Measurements from ENCODE around the gene ZMIZ1.

Gene ZMIZ1

GRCh38 chr10:79061441-79062315 is 7.1 kb upstream of the ZMIZ1 start:
- no peak for DNase-seq (ENCODE audit: low read depth)
- no peak overlapping the region for H3K4me3 ChIP-seq (ENCODE audit: control insufficient read depth, low read depth, low read length)
- TF ChIP-seq, protein P1, sequence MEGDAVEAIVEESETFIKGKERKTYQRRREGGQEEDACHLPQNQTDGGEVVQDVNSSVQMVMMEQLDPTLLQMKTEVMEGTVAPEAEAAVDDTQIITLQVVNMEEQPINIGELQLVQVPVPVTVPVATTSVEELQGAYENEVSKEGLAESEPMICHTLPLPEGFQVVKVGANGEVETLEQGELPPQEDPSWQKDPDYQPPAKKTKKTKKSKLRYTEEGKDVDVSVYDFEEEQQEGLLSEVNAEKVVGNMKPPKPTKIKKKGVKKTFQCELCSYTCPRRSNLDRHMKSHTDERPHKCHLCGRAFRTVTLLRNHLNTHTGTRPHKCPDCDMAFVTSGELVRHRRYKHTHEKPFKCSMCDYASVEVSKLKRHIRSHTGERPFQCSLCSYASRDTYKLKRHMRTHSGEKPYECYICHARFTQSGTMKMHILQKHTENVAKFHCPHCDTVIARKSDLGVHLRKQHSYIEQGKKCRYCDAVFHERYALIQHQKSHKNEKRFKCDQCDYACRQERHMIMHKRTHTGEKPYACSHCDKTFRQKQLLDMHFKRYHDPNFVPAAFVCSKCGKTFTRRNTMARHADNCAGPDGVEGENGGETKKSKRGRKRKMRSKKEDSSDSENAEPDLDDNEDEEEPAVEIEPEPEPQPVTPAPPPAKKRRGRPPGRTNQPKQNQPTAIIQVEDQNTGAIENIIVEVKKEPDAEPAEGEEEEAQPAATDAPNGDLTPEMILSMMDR (conservative IDR thresholded peaks at IDR 0.05; ENCODE audit: control insufficient read depth, insufficient read depth, low read depth, low read length): no peak

DNA sequence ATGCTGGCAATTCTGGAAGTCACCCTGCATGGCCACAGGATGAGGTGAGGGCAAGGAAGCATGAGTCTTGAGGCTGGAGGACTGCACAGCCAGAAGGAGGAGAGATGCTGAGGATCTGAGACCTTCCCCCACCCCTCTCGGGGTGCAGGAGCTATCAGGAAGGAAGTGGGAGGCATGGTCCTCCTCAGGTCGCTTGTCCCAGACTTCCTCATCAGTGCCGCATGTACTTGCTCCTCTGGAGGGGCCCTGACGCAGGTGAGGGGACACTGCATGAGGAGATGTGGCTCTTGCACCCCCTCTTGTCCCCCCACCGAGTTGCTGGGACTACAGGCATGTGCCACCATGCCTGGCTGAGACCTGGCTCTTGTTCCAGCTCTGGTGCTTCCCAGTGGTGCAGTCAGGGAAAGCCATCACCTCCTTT is 5.7 kb upstream of the ZMIZ1 start:
- TF ChIP-seq, protein P1 (conservative IDR thresholded peaks at IDR 0.05; ENCODE audit: control insufficient read depth, insufficient read depth, low read depth, low read length): no peak
- DNase-seq (ENCODE audit: low read depth): no peak
- H3K4me3 ChIP-seq (ENCODE audit: control insufficient read depth, low read depth, low read length): no peak overlapping the region

GRCh38 chr10:79063661-79064492 is 4.9 kb upstream of the ZMIZ1 start:
- no peak for DNase-seq (ENCODE audit: low read depth)
- TF ChIP-seq, protein P1 (conservative IDR thresholded peaks at IDR 0.05; ENCODE audit: control insufficient read depth, insufficient read depth, low read depth, low read length): no peak
- H3K4me3 ChIP-seq (ENCODE audit: control insufficient read depth, low read depth, low read length): no peak overlapping the region

- no peak overlapping the region for H3K4me3 ChIP-seq (ENCODE audit: control insufficient read depth, low read depth, low read length)
- TF ChIP-seq, protein P1 (conservative IDR thresholded peaks at IDR 0.05; ENCODE audit: control insufficient read depth, insufficient read depth, low read depth, low read length): no peak
- DNase-seq (ENCODE audit: low read depth): no peak
Observed at GRCh38 chr10:79065091-79065551, 3.6 kb upstream of the ZMIZ1 start.

DNA sequence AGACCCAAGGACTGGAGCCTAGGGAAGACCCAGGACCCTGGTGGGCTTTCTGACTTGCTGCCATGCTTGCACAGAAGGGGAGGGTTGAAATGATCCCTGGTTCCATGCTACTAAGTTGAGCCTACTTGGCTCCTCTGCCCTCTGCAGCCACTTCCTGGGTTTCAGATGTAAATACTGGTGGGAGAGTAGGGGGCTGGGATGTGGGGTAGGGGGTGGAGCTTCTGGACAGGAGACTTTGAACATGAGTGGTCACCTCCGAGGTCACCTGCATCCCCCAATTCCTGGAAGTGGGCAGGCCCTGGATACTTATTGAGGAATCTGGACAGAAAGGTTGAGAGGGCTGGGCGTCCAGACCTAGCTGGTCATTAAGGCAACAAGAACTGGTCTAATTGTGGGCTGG is 2.9 kb upstream of the ZMIZ1 start:
- no peak overlapping the region for H3K4me3 ChIP-seq (ENCODE audit: control insufficient read depth, low read depth, low read length)
- DNase-seq (ENCODE audit: low read depth): no peak
- TF ChIP-seq, protein P1 (conservative IDR thresholded peaks at IDR 0.05; ENCODE audit: control insufficient read depth, insufficient read depth, low read depth, low read length): no peak

DNA sequence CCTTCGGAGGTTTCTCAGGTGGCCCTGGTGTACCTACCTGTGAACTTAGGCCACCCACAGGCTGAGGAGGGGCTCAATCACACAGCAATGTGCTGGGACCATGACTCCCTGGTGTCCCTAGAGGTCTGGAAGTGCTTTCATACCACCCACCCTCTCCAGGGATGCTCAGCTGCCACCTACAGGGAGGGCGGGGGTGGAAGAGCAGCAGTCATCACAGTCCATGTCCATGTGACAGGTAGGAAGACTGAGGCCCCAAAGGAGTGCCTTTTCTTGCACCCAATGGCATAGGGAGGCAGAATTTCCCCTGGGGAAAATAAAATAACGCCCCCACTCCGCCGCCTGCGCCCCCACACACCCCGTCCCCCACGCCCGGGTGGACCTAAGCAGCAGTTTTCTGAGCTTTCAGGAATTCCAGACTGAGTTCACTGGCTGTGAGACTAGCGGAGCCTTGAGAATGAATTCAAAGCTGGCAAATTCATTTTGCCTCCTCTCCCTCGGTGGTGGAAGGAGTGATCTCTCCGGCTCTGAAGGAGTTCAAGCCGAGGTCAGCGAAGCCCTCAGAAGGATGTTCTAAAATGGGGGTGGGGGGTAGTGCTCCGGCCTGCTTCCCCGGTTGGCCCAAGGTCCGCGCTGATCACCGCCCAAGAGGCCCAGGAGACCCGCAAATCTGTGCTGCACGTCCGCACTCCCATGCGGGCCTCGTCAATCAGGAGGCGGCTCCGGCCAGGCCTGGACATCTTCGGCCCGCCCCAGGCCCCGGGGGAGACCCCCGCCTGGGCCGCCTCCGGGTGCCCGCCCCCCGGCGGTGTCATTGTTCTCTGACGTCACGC is 2.1 kb upstream of the ZMIZ1 start:
- TF ChIP-seq, protein P1 (conservative IDR thresholded peaks at IDR 0.05; ENCODE audit: control insufficient read depth, insufficient read depth, low read depth, low read length): peak; percentile 56
- peak overlapping the region; percentile 55 for H3K4me3 ChIP-seq (ENCODE audit: control insufficient read depth, low read depth, low read length)
- DNase-seq (ENCODE audit: low read depth): peak; percentile 60
